HL-60 (cell line): ENCODE results near the gene TYK2.

ENCODE experiments used
- POLR2AphosphoS5 ChIP-seq: IDR thresholded peaks from 2 replicates; pipeline ENCODE4 v1.6.1; 2012; ENCODE audit warnings: low read depth
- REST ChIP-seq: IDR thresholded peaks from 2 replicates; pipeline ENCODE4 v1.6.1; 2012; ENCODE audit warnings: low read depth; ENCODE audit not compliant: insufficient replicate concordance
- TF ChIP-seq, protein P1 (sequence below): IDR thresholded peaks from one replicate; pipeline ENCODE4 v1.5.1; 2011; ENCODE audit warnings: low read length, control low read depth, inconsistent platforms; ENCODE audit not compliant: insufficient read depth

- TF ChIP-seq POLR2AphosphoS5: peak; percentile 76
- TF ChIP-seq REST: no peak
- TF ChIP-seq, protein P1, sequence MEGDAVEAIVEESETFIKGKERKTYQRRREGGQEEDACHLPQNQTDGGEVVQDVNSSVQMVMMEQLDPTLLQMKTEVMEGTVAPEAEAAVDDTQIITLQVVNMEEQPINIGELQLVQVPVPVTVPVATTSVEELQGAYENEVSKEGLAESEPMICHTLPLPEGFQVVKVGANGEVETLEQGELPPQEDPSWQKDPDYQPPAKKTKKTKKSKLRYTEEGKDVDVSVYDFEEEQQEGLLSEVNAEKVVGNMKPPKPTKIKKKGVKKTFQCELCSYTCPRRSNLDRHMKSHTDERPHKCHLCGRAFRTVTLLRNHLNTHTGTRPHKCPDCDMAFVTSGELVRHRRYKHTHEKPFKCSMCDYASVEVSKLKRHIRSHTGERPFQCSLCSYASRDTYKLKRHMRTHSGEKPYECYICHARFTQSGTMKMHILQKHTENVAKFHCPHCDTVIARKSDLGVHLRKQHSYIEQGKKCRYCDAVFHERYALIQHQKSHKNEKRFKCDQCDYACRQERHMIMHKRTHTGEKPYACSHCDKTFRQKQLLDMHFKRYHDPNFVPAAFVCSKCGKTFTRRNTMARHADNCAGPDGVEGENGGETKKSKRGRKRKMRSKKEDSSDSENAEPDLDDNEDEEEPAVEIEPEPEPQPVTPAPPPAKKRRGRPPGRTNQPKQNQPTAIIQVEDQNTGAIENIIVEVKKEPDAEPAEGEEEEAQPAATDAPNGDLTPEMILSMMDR: no peak
Measured at GRCh38 chr19:10346509-10346908, 33.9 kb downstream of the TYK2 start.
